HL-60 (cell line): ENCODE results near the gene IMPACT.

Experiments
- CTCF ChIP-seq: IDR thresholded peaks from one replicate; pipeline ENCODE4 v1.5.1; 2011; ENCODE audit warnings: low read length, control low read depth, inconsistent platforms; ENCODE audit not compliant: insufficient read depth
- GABPA ChIP-seq: IDR thresholded peaks from 2 replicates; pipeline ENCODE4 v1.6.1; 2012; ENCODE audit warnings: low read depth
- POLR2AphosphoS5 ChIP-seq: IDR thresholded peaks from 2 replicates; pipeline ENCODE4 v1.6.1; 2012; ENCODE audit warnings: low read depth
- REST ChIP-seq: IDR thresholded peaks from 2 replicates; pipeline ENCODE4 v1.6.1; 2012; ENCODE audit warnings: low read depth; ENCODE audit not compliant: insufficient replicate concordance
- SPI1 ChIP-seq: IDR thresholded peaks from 2 replicates; pipeline ENCODE4 v1.6.1; 2012; ENCODE audit warnings: low read depth, mild to moderate bottlenecking, borderline replicate concordance

- TF ChIP-seq CTCF (no peak), POLR2AphosphoS5 (no peak), GABPA (no peak), REST (no peak), SPI1 (no peak)
Measured at GRCh38 chr18:24485681-24486080, 59.2 kb downstream of the IMPACT start.
